CD8-positive, alpha-beta memory T cell (primary cell): ENCODE measurements around the gene NEK5. TPM values are rescaled to one million over a fixed set of nuclear protein-coding genes. Genes with fewer than 3 reads are reported as not detected.

ENCODE experiments used
- CTCF ChIA-PET: fragments of 350-600 bp; sonication (Branson Sonifier 250); formaldehyde crosslinking; loops from one replicate; lab custom pipeline; 2021; ENCODE audit warnings: antibody characterized with exemption; lab: Charles Lee
- POLR2A ChIA-PET: fragments of 350-600 bp; sonication (Branson Sonifier 250); formaldehyde crosslinking; loops from one replicate; lab custom pipeline; 2021; ENCODE audit warnings: antibody characterized with exemption; lab: Charles Lee
- DNase-seq, 5 donors: peaks; one replicate each; pipeline versions ENCODE4 v3.0.0 to v3.0.0-alpha.2; 2020 to 2022; ENCODE audit warnings: mixed read lengths in 1 of 5
- H3K27ac ChIP-seq: one replicate; pipeline ENCODE4 v1.7.0; 2013; ENCODE audit warnings: low read depth, mild to moderate bottlenecking, low read length, moderate library complexity
- H3K27me3 ChIP-seq: 2 replicates; pipeline ENCODE4 v1.7.0; 2013; ENCODE audit warnings: low read length, mild to moderate bottlenecking; ENCODE audit not compliant: insufficient read depth, poor library complexity, severe bottlenecking
- H3K36me3 ChIP-seq: 2 replicates; pipeline ENCODE4 v1.7.0; 2013; ENCODE audit warnings: mild to moderate bottlenecking, low read length, moderate library complexity; ENCODE audit not compliant: insufficient read depth
- H3K4me1 ChIP-seq: 2 replicates; pipeline ENCODE4 v1.7.0; 2013; ENCODE audit warnings: mild to moderate bottlenecking, low read length, moderate library complexity; ENCODE audit not compliant: insufficient read depth
- H3K4me3 ChIP-seq: 2 replicates; pipeline ENCODE4 v1.7.0; 2013; ENCODE audit warnings: mild to moderate bottlenecking, low read length
- H3K9me3 ChIP-seq: 2 replicates; pipeline ENCODE4 v1.7.0; 2013; ENCODE audit warnings: mild to moderate bottlenecking, low read length
- H3K27ac Mint-ChIP-seq, 8 donors: one replicate each; pipeline ENCODE4 v1.8.0; 2020 to 2021; ENCODE audit warnings: mixed read lengths in 8 of 8, mild to moderate bottlenecking in 6 of 8, inconsistent platforms in 3 of 8, moderate library complexity in 3 of 8
- H3K27me3 Mint-ChIP-seq, 2 donors: one replicate each; pipeline ENCODE4 v1.8.0; 2020 to 2021; ENCODE audit warnings: mixed read lengths in 2 of 2, mild to moderate bottlenecking in 1 of 2, moderate library complexity in 1 of 2
- H3K36me3 Mint-ChIP-seq, 3 donors: one replicate each; pipeline ENCODE4 v1.8.0; 2020 to 2021; ENCODE audit warnings: mixed read lengths in 3 of 3, inconsistent platforms in 1 of 3, mild to moderate bottlenecking in 1 of 3
- H3K4me1 Mint-ChIP-seq, 3 donors: one replicate each; pipeline ENCODE4 v1.8.0; 2020 to 2021; ENCODE audit warnings: mixed read lengths in 3 of 3, inconsistent platforms in 1 of 3, mild to moderate bottlenecking in 1 of 3
- H3K4me3 Mint-ChIP-seq, 7 donors: one replicate each; pipeline ENCODE4 v1.8.0; 2020 to 2021; ENCODE audit warnings: mixed read lengths in 7 of 7, mild to moderate bottlenecking in 6 of 7, moderate library complexity in 4 of 7, inconsistent platforms in 2 of 7
- H3K9me3 Mint-ChIP-seq, 5 donors: one replicate each; pipeline ENCODE4 v1.8.0; 2020 to 2022; ENCODE audit warnings: mixed read lengths in 5 of 5, mild to moderate bottlenecking in 3 of 5, moderate library complexity in 2 of 5, inconsistent platforms in 1 of 5
- polyA plus RNA-seq: library from polyadenylated mRNA; unstranded; fragments of 300-500 nt; fragmentation: Illumina TruSeq; gene quantifications from one replicate; pipeline ENCODE4 v1.2.3, GENCODE V29; 2021
- total RNA-seq, 2 experiments: library from RNA; stranded (reverse); gene quantifications; one replicate each; pipeline ENCODE4 v1.2.3, GENCODE V29; 2021

The NEK5 gene
- total and polyA plus RNA-seq, 3 experiments from 2014 or later = 0.17 TPM; not detected in 2

DNA sequence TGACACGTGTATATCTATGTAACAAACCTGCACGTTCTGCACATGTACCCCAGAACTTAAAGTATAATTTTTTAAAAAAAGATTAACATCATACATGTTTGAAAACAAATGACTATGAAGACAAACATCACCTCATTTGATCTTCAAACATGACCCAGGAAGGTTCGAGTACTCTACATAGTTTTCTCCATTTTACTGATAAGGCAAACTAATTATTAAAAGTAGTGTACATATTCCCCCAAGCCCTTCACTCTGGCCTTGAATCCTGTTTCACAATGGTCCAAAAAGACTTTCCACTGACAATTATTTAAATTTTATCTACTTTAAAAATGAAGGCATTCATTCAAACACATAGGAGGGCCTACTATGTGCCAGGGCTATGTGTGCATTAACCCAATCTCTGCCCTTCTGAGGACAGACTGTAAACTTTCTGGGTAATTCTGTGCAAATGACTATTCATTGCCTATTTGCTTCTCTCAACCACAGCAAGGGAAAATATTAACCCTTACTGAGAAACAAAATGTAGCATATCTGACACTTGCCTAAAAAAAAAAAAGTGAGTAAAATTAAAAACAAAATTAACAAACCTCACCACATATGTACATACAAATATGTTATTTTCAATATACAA, 139.8 kb downstream of the NEK5 start:
- Histone ChIP-seq H3K36me3 (no peaks in the 10 kb centered on the region), H3K27me3 (no peaks in the 10 kb centered on the region), H3K4me3 (no peak overlapping the region), H3K9me3 (no peaks in the 10 kb centered on the region), H3K27ac (no peak overlapping the region), H3K4me1 (no peaks in the 10 kb centered on the region)
- H3K9me3 Mint-ChIP-seq = peaks cover 0 to 5% (median 2%) of the 10 kb centered on the region in 5 donors
- H3K36me3 Mint-ChIP-seq = peaks cover 0 to 3% (median 2%) of the 10 kb centered on the region in 3 donors
- H3K27ac Mint-ChIP-seq = no peak overlapping the region
- H3K4me1 Mint-ChIP-seq = no peaks in the 10 kb centered on the region
- ChIA-PET CTCF (no interaction called here), POLR2A (no interaction called here)
- H3K27me3 Mint-ChIP-seq = peaks cover 16 to 34% of the 10 kb centered on the region in 2 donors
- DNase-seq = no peak
- no peak overlapping the region for H3K4me3 Mint-ChIP-seq

Other genes starting within 250 kb of the NEK5 start
- gene ATP7B, start 117.6 kb downstream of the NEK5 start, total RNA-seq = 1 to 10 TPM; 1.1 to 1.2 TPM
- gene ATP7B, start 117.6 kb downstream of the NEK5 start, polyA plus RNA-seq = 0.18 TPM
- gene ALG11, start 116.7 kb downstream of the NEK5 start, total RNA-seq = 10 to 100 TPM; 30.3 to 32.5 TPM
- gene ALG11, start 116.7 kb downstream of the NEK5 start, polyA plus RNA-seq = 28.7 TPM
- 10 to 100 TPM; 11.4 to 13.3 TPM for gene UTP14C, start 104.4 kb downstream of the NEK5 start, total RNA-seq
- 3.3 TPM for gene UTP14C, start 104.4 kb downstream of the NEK5 start, polyA plus RNA-seq
- 1 to 10 TPM; 1.2 to 1.5 TPM for gene NEK3, start 30.5 kb upstream of the NEK5 start, total RNA-seq
- 2.7 TPM for gene NEK3, start 30.5 kb upstream of the NEK5 start, polyA plus RNA-seq